Bronchial epithelial cell (primary cell): Measurements from ENCODE around the gene ZNF438. TPM values are rescaled to one million over a fixed set of nuclear protein-coding genes. Genes with fewer than 3 reads are reported as not detected.

Experiments used
- DNase-seq: peaks from one replicate; pipeline ENCODE4 v3.0.0-alpha.2; 2010; ENCODE audit warnings: low read depth
- FAIRE-seq: peaks from 2 replicates; lab custom pipeline; 2011; peaks lifted over from hg19 to GRCh38; lab: Jason Lieb, UNC
- H3K27me3 ChIP-seq: 2 replicates; pipeline ENCODE4 v1.5.1; 2011; ENCODE audit warnings: low read length; ENCODE audit not compliant: control insufficient read depth, insufficient read depth
- H3K36me3 ChIP-seq: 2 replicates; pipeline ENCODE4 v1.5.1; 2011; ENCODE audit warnings: low read length; ENCODE audit not compliant: control insufficient read depth, insufficient read depth
- H3K4me3 ChIP-seq: 2 replicates; pipeline ENCODE4 v1.5.1; 2011; ENCODE audit warnings: mild to moderate bottlenecking, low read depth, low read length, control low read depth
- CTCF ChIP-seq: IDR thresholded peaks from 2 replicates; pipeline ENCODE4 v1.5.1; 2011; ENCODE audit warnings: mild to moderate bottlenecking, moderate library complexity, low read length, control low read depth, inconsistent platforms; ENCODE audit not compliant: insufficient read depth, severe bottlenecking
- total RNA-seq: library from RNA; depleted of rRNA; stranded (reverse); fragments of >200 nt; gene quantifications from 2 replicates; pipeline ENCODE4 v1.2.1, GENCODE V29; 2014

ZNF438 gene
- total RNA-seq, 1 donor from 2014 or later, result 0.79 TPM

- no peak for FAIRE-seq
- TF ChIP-seq CTCF, result no peak
- Histone ChIP-seq H3K4me3 (no peak overlapping the region), H3K27me3 (no peaks in the 10 kb centered on the region), H3K36me3 (no peaks in the 10 kb centered on the region)
- no peak for DNase-seq
Measured at GRCh38 chr10:31073996-31074721, 42.5 kb upstream of the ZNF438 start.

GRCh38 chr10:31073211-31073610, 41.5 kb upstream of the ZNF438 start:
- H3K36me3 ChIP-seq, result no peaks in the 10 kb centered on the region
- no peak overlapping the region for H3K4me3 ChIP-seq
- TF ChIP-seq CTCF, result no peak
- H3K27me3 ChIP-seq, result no peaks in the 10 kb centered on the region
- DNase-seq (no peak), FAIRE-seq (no peak)

- DNase-seq (no peak), FAIRE-seq (no peak)
- H3K36me3 ChIP-seq, result no peaks in the 10 kb centered on the region
- H3K4me3 ChIP-seq, result no peak overlapping the region
- H3K27me3 ChIP-seq, result no peaks in the 10 kb centered on the region
- no peak for TF ChIP-seq CTCF
Measured at GRCh38 chr10:31072451-31072850, 40.8 kb upstream of the ZNF438 start.

- FAIRE-seq, result no peak
- no peaks in the 10 kb centered on the region for H3K27me3 ChIP-seq
- H3K36me3 ChIP-seq, result no peaks in the 10 kb centered on the region
- DNase-seq, result peak; percentile 67
- H3K4me3 ChIP-seq, result no peak overlapping the region
- no peak for TF ChIP-seq CTCF
Measured at GRCh38 chr10:31071232-31072005, 39.8 kb upstream of the ZNF438 start.

GRCh38 chr10:31070691-31071090, 39.0 kb upstream of the ZNF438 start:
- no peak for TF ChIP-seq CTCF
- DNase-seq, result no peak
- Histone ChIP-seq H3K27me3 (no peaks in the 10 kb centered on the region), H3K4me3 (no peak overlapping the region), H3K36me3 (no peaks in the 10 kb centered on the region)
- no peak for FAIRE-seq

GRCh38 chr10:31070025-31070424, 38.4 kb upstream of the ZNF438 start:
- no peak for FAIRE-seq
- no peak overlapping the region for H3K4me3 ChIP-seq
- TF ChIP-seq CTCF, result no peak
- DNase-seq, result no peak
- no peaks in the 10 kb centered on the region for H3K27me3 ChIP-seq
- no peaks in the 10 kb centered on the region for H3K36me3 ChIP-seq
